HG03280 (cell line): ENCODE data around the gene ZBTB7A.
"Not testable (repeated sequence)": the region's sequence is repeated elsewhere in the genome, so short reads cannot be mapped to it uniquely, and the experiment has no call there.

Source experiments
- ATAC-seq: cut with Tn5 transposase; IDR thresholded peaks from one replicate; pipeline ENCODE4 v1.9.1; 2021; ENCODE audit warnings: mild to moderate bottlenecking, moderate library complexity; ENCODE audit not compliant: unreplicated experiment

The ZBTB7A gene

GRCh38 chr19:3998667-3999412 is 67.9 kb downstream of the ZBTB7A start:
- not testable (repeated sequence) for ATAC-seq

- ATAC-seq = no peak
Measured at GRCh38 chr19:3995607-3996006, 71.1 kb downstream of the ZBTB7A start.
